HepG2 (cell line): ENCODE measurements around the gene RBM28. TPM values are rescaled to one million over a fixed set of nuclear protein-coding genes. Genes with fewer than 3 reads are reported as not detected.
A peak's percentile ranks its signal among the peaks of the same experiment; 100 is the strongest.

Source experiments
- ELF1 ChIP-seq: sonication (generic); formaldehyde crosslinking; IDR thresholded peaks from 2 replicates; pipeline ENCODE4 v1.4.0; 2020; ENCODE audit warnings: missing genetic modification reagents
- GPN1 ChIP-seq: sonication (generic); formaldehyde crosslinking; IDR thresholded peaks from 2 replicates; pipeline ENCODE4 v1.5.1; 2020; ENCODE audit warnings: missing genetic modification reagents, borderline replicate concordance
- HDAC2 ChIP-seq: sonication (generic); formaldehyde crosslinking; IDR thresholded peaks from 2 replicates; pipeline ENCODE4 v1.4.0; 2020; ENCODE audit warnings: missing genetic modification reagents
- HNRNPUL1 ChIP-seq: fragments of 200-400 bp; formaldehyde crosslinking; IDR thresholded peaks from 2 replicates; pipeline ENCODE4 v1.6.1; 2017; ENCODE audit warnings: low read depth, mild to moderate bottlenecking, low read length, moderate library complexity
- SMYD3 ChIP-seq: sonication (generic); formaldehyde crosslinking; IDR thresholded peaks from 2 replicates; pipeline ENCODE4 v1.8.1; 2023; ENCODE audit warnings: mild to moderate bottlenecking, missing genetic modification reagents
- TOPORS ChIP-seq: sonication (generic); formaldehyde crosslinking; IDR thresholded peaks from 2 replicates; pipeline ENCODE4 v1.8.0; 2023; ENCODE audit warnings: mild to moderate bottlenecking, missing genetic modification reagents
- ZNF101 ChIP-seq: sonication (generic); formaldehyde crosslinking; IDR thresholded peaks from 2 replicates; pipeline ENCODE4 v1.4.0; 2020; ENCODE audit warnings: mild to moderate bottlenecking, low read depth, missing genetic modification reagents, borderline replicate concordance
- ZNF430 ChIP-seq: sonication (generic); formaldehyde crosslinking; IDR thresholded peaks from 2 replicates; pipeline ENCODE4 v1.9.0; 2021; ENCODE audit warnings: mild to moderate bottlenecking, missing genetic modification reagents
- ZNF556 ChIP-seq: sonication (generic); formaldehyde crosslinking; IDR thresholded peaks from 2 replicates; pipeline ENCODE4 v1.4.0; 2020; ENCODE audit warnings: mild to moderate bottlenecking, missing genetic modification reagents, borderline replicate concordance
- polyA plus RNA-seq, 8 experiments: library from polyadenylated mRNA; depleted of rRNA in 3 of 8; stranded (reverse) in 7 of 8; unstranded in 1 of 8; fragments of >200 nt; fragmentation: Illumina TruSeq in 4 of 8; extraction: Trizol in 4 of 8; gene quantifications; 2 replicates each; pipeline versions ENCODE4 v1.2.1 to v1.2.3, GENCODE V29; 2011 to 2016; ENCODE audit warnings: low read depth in 4 of 8, missing spikeins in 1 of 8, mixed read lengths in 1 of 8; ENCODE audit not compliant: insufficient read depth in 1 of 8
- total RNA-seq, 5 experiments: library from RNA; depleted of rRNA; stranded (reverse); fragments of >200 nt; fragmentation: Illumina TruSeq; extraction: Trizol; gene quantifications; 2 replicates each; pipeline ENCODE4 v1.2.3, GENCODE V29; 2016; ENCODE audit warnings: low read depth in 1 of 5
- TF ChIP-seq, protein P1 (sequence below): sonication (generic); formaldehyde crosslinking; IDR thresholded peaks from 2 replicates; pipeline ENCODE4 v1.4.0; 2020; ENCODE audit warnings: missing genetic modification reagents, borderline replicate concordance
- TF ChIP-seq, protein P2 (sequence below): sonication (generic); formaldehyde crosslinking; IDR thresholded peaks from 2 replicates; pipeline ENCODE4 v1.5.1; 2020; ENCODE audit warnings: missing genetic modification reagents, mild to moderate bottlenecking, borderline replicate concordance
- TF ChIP-seq, protein P3 (sequence below): IDR thresholded peaks from 2 replicates; pipeline ENCODE4 v1.6.1; 2016
- TF ChIP-seq, protein P4 (sequence below): sonication (generic); formaldehyde crosslinking; IDR thresholded peaks from 2 replicates; pipeline ENCODE4 v1.8.0; 2022; ENCODE audit warnings: missing genetic modification reagents, low read depth, mild to moderate bottlenecking, borderline replicate concordance
- TF ChIP-seq, protein P5 (sequence below): sonication (generic); formaldehyde crosslinking; IDR thresholded peaks from 2 replicates; pipeline ENCODE4 v1.5.0; 2020; ENCODE audit warnings: missing genetic modification reagents
- TF ChIP-seq, protein P6 (sequence below), 2 experiments: sonication (generic) in 1 of 2; formaldehyde crosslinking in 1 of 2; IDR thresholded peaks; 2 replicates each; pipeline versions ENCODE4 v1.4.0 to v1.6.1; 2018 to 2020; ENCODE audit warnings: missing genetic modification reagents in 2 of 2, borderline replicate concordance in 1 of 2, low read depth in 1 of 2, mild to moderate bottlenecking in 1 of 2, missing biosample characterization in 1 of 2
- TF ChIP-seq, protein P7 (sequence below): sonication (generic); formaldehyde crosslinking; IDR thresholded peaks from 2 replicates; pipeline ENCODE4 v1.5.1; 2020; ENCODE audit warnings: mild to moderate bottlenecking, missing genetic modification reagents

The RBM28 gene
- total and polyA plus RNA-seq, 2 of the 13 experiments (the other 11 are each of a cell fraction or from before 2014, with no cell fraction given) = 20.5 to 49.0 TPM

DNA sequence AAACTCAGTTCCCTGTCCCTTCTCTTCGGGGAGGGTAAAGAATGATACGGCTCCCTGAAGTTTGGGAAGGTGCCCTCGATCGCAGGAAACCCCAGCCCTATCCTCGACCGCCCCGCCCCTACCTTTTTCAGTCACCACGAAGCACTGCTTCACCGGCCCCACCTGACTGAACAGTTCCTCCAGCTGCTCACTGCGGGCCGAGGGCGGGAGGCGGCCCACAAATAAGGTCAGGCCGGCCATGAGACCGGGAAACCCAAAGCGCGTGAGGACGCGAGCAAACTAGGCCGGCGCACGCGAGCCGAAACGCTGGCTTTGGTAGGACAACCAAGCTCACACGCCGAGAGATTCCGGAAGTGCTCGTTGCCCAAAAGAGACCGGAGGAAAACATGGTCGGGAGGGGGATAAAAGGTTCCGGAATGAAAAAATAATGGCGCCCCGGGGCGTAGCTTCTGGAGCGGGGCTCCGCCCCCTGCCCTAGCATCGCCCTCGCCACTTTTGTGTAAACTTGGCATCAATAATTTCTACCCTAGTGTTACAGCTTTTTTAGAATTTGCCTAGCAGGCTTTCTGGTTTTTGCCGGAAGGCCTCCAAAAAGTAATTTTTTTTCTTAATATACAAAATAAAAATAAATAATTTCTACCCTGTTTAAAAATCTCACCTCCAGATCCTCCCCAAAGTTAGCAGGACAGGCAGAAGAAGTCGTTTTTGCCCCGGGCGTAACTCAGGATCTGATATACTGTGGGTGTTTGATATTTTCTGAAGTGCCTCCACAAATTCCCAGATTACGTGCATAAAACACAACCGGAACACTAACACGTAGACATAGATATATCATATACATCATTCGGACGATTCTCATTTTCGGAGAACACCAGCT is at the start of gene RBM28 (continued):
- TF ChIP-seq, protein P1, sequence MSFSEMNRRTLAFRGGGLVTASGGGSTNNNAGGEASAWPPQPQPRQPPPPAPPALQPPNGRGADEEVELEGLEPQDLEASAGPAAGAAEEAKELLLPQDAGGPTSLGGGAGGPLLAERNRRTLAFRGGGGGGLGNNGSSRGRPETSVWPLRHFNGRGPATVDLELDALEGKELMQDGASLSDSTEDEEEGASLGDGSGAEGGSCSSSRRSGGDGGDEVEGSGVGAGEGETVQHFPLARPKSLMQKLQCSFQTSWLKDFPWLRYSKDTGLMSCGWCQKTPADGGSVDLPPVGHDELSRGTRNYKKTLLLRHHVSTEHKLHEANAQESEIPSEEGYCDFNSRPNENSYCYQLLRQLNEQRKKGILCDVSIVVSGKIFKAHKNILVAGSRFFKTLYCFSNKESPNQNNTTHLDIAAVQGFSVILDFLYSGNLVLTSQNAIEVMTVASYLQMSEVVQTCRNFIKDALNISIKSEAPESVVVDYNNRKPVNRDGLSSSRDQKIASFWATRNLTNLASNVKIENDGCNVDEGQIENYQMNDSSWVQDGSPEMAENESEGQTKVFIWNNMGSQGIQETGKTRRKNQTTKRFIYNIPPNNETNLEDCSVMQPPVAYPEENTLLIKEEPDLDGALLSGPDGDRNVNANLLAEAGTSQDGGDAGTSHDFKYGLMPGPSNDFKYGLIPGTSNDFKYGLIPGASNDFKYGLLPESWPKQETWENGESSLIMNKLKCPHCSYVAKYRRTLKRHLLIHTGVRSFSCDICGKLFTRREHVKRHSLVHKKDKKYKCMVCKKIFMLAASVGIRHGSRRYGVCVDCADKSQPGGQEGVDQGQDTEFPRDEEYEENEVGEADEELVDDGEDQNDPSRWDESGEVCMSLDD = peak; percentile 57; the same call in 1 of the 2 replicates
- TF ChIP-seq ZNF556 (CRISPR knock-in tag) (peak; percentile 63; the same call in 1 of the 2 replicates), ZNF430 (CRISPR knock-in tag) (peak; percentile 98), SMYD3 (CRISPR knock-in tag) (peak; percentile 100), HNRNPUL1 (no peak), ELF1 (CRISPR knock-in tag) (peak; percentile 89), GPN1 (CRISPR knock-in tag) (0 out of 2 replicates have a peak, but pooled peaks have one; percentile 71), HDAC2 (CRISPR knock-in tag) (peak; percentile 89), TOPORS (CRISPR knock-in tag) (peak; percentile 100), ZNF101 (CRISPR knock-in tag) (peak; percentile 93; the same call in 1 of the 2 replicates)
- TF ChIP-seq, protein P2, sequence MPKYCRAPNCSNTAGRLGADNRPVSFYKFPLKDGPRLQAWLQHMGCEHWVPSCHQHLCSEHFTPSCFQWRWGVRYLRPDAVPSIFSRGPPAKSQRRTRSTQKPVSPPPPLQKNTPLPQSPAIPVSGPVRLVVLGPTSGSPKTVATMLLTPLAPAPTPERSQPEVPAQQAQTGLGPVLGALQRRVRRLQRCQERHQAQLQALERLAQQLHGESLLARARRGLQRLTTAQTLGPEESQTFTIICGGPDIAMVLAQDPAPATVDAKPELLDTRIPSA (CRISPR knock-in tag) = 0 out of 2 replicates have a peak, but pooled peaks have one; percentile 88
- TF ChIP-seq, protein P3, sequence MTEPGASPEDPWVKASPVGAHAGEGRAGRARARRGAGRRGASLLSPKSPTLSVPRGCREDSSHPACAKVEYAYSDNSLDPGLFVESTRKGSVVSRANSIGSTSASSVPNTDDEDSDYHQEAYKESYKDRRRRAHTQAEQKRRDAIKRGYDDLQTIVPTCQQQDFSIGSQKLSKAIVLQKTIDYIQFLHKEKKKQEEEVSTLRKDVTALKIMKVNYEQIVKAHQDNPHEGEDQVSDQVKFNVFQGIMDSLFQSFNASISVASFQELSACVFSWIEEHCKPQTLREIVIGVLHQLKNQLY = peak; percentile 73; the same call in 1 of the 2 replicates
- TF ChIP-seq, protein P4, sequence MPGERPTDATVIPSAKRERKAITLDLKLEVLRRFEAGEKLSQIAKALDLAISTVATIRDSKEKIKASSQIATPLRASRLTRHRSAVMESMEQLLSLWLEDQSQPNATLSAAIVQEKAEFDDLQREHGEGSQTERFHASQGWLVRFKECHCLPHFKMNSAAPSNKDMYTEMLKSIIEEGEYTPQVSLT (CRISPR knock-in tag) = peak; percentile 93; the same call in 1 of the 2 replicates
- TF ChIP-seq, protein P5, sequence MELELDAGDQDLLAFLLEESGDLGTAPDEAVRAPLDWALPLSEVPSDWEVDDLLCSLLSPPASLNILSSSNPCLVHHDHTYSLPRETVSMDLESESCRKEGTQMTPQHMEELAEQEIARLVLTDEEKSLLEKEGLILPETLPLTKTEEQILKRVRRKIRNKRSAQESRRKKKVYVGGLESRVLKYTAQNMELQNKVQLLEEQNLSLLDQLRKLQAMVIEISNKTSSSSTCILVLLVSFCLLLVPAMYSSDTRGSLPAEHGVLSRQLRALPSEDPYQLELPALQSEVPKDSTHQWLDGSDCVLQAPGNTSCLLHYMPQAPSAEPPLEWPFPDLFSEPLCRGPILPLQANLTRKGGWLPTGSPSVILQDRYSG (CRISPR knock-in tag) = peak; percentile 99
- TF ChIP-seq, protein P6, sequence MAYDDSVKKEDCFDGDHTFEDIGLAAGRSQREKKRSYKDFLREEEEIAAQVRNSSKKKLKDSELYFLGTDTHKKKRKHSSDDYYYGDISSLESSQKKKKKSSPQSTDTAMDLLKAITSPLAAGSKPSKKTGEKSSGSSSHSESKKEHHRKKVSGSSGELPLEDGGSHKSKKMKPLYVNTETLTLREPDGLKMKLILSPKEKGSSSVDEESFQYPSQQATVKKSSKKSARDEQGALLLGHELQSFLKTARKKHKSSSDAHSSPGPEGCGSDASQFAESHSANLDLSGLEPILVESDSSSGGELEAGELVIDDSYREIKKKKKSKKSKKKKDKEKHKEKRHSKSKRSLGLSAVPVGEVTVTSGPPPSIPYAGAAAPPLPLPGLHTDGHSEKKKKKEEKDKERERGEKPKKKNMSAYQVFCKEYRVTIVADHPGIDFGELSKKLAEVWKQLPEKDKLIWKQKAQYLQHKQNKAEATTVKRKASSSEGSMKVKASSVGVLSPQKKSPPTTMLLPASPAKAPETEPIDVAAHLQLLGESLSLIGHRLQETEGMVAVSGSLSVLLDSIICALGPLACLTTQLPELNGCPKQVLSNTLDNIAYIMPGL (CRISPR knock-in tag; IDR thresholded peaks at IDR 0.05; ENCODE audit: borderline replicate concordance in 1 of 2, low read depth in 1 of 2) = peak; percentile 89 to 94
- TF ChIP-seq, protein P7, sequence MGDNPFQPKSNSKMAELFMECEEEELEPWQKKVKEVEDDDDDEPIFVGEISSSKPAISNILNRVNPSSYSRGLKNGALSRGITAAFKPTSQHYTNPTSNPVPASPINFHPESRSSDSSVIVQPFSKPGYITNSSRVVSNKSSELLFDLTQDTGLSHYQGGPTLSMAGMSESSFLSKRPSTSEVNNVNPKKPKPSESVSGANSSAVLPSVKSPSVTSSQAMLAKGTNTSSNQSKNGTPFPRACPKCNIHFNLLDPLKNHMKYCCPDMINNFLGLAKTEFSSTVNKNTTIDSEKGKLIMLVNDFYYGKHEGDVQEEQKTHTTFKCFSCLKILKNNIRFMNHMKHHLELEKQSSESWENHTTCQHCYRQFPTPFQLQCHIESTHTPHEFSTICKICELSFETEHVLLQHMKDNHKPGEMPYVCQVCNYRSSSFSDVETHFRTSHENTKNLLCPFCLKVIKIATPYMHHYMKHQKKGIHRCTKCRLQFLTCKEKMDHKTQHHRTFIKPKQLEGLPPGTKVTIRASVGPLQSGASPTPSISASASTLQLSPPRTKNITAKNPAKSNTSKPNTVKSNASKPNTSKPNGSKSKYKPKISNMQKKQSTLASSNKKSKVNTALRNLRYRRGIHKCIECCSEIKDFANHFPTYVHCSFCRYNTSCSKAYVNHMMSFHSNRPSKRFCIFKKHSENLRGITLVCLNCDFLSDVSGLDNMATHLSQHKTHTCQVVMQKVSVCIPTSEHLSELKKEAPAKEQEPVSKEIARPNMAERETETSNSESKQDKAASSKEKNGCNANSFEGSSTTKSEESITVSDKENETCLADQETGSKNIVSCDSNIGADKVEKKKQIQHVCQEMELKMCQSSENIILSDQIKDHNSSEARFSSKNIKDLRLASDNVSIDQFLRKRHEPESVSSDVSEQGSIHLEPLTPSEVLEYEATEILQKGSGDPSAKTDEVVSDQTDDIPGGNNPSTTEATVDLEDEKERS = peak; percentile 93
